Measurements from ENCODE around the gene DOK1. TPM values are rescaled to one million over a fixed set of nuclear protein-coding genes. Genes with fewer than 3 reads are reported as not detected.

The DOK1 gene
- total and polyA plus RNA-seq, 8 donors: 5.7 to 14.0 (median 7.5) TPM

Other genes with a start within 250 kb of the DOK1 start
- 1 to 10 TPM in 5 of 6 donors, under 1 TPM in 1; 0.60 to 2.2 (median 1.4) TPM for gene SLC4A5, start 211.3 kb upstream of the DOK1 start, total RNA-seq
- 1 to 10 TPM; 1.2 to 1.8 TPM for gene SLC4A5, start 211.3 kb upstream of the DOK1 start, polyA plus RNA-seq
- 10 to 100 TPM; 37.7 to 64.3 (median 48.1) TPM for gene DCTN1, start 174.4 kb upstream of the DOK1 start, total RNA-seq
- 10 to 100 TPM; 75.9 to 84.7 TPM for gene DCTN1, start 174.4 kb upstream of the DOK1 start, polyA plus RNA-seq
- 1 to 10 TPM in 5 of 6 donors, under 1 TPM in 1; 0.87 to 2.7 (median 1.5) TPM for gene C2orf81, start 133.1 kb upstream of the DOK1 start, total RNA-seq
- gene C2orf81, start 133.1 kb upstream of the DOK1 start, polyA plus RNA-seq: 1 to 10 TPM; 5.4 to 6.5 TPM
- gene WDR54, start 133.0 kb upstream of the DOK1 start, total RNA-seq: 1 to 10 TPM; 3.1 to 6.2 (median 3.7) TPM
- 10 to 100 TPM in 1 of 2 donors, 1 to 10 TPM in 1; 6.6 to 22.8 TPM for gene WDR54, start 133.0 kb upstream of the DOK1 start, polyA plus RNA-seq
- gene RTKN, start 112.8 kb upstream of the DOK1 start, total RNA-seq: 10 to 100 TPM; 20.7 to 45.5 (median 29.7) TPM
- gene RTKN, start 112.8 kb upstream of the DOK1 start, polyA plus RNA-seq: 10 to 100 TPM; 63.4 to 63.7 TPM
- gene INO80B, start 99.6 kb upstream of the DOK1 start, total RNA-seq: 10 to 100 TPM; 17.1 to 38.8 (median 28.3) TPM
- gene INO80B, start 99.6 kb upstream of the DOK1 start, polyA plus RNA-seq: 10 to 100 TPM; 51.8 to 68.7 TPM
- 10 to 100 TPM; 29.1 to 50.4 (median 37.4) TPM for gene WBP1, start 96.3 kb upstream of the DOK1 start, total RNA-seq
- 100 to 1,000 TPM in 1 of 2 donors, 10 to 100 TPM in 1; 85.8 to 149 TPM for gene WBP1, start 96.3 kb upstream of the DOK1 start, polyA plus RNA-seq
- gene MOGS, start 89.3 kb upstream of the DOK1 start, total RNA-seq: 10 to 100 TPM; 27.7 to 49.5 (median 36.6) TPM
- gene MOGS, start 89.3 kb upstream of the DOK1 start, polyA plus RNA-seq: 10 to 100 TPM; 47.1 to 59.9 TPM
- gene MRPL53, start 82.0 kb upstream of the DOK1 start, total RNA-seq: 10 to 100 TPM; 37.6 to 60.0 (median 39.4) TPM
- 10 to 100 TPM; 52.3 to 54.6 TPM for gene MRPL53, start 82.0 kb upstream of the DOK1 start, polyA plus RNA-seq
- 10 to 100 TPM in 1 of 6 donors, 1 to 10 TPM in 5; 4.9 to 11.6 (median 5.7) TPM for gene CCDC142, start 71.7 kb upstream of the DOK1 start, total RNA-seq
- 10 to 100 TPM in 1 of 2 donors, 1 to 10 TPM in 1; 5.7 to 14.0 TPM for gene CCDC142, start 71.7 kb upstream of the DOK1 start, polyA plus RNA-seq
- gene TTC31, start 71.6 kb upstream of the DOK1 start, total RNA-seq: 10 to 100 TPM; 10.1 to 17.2 (median 11.3) TPM
- 10 to 100 TPM; 18.1 to 21.2 TPM for gene TTC31, start 71.6 kb upstream of the DOK1 start, polyA plus RNA-seq
- gene LBX2, start 55.1 kb upstream of the DOK1 start, total RNA-seq: 1 to 10 TPM in 3 of 6 donors, under 1 TPM in 3; 0.21 to 2.3 (median 0.85) TPM
- gene LBX2, start 55.1 kb upstream of the DOK1 start, polyA plus RNA-seq: 1 to 10 TPM; 1.3 TPM
- gene PCGF1, start 47.0 kb upstream of the DOK1 start, total RNA-seq: 10 to 100 TPM in 4 of 6 donors, 1 to 10 TPM in 2; 8.8 to 14.9 (median 11.0) TPM
- 10 to 100 TPM; 14.2 to 16.4 TPM for gene PCGF1, start 47.0 kb upstream of the DOK1 start, polyA plus RNA-seq
- not detected for gene TLX2, start 40.3 kb upstream of the DOK1 start, total RNA-seq
- gene TLX2, start 40.3 kb upstream of the DOK1 start, polyA plus RNA-seq: under 1 TPM in 1 of 2 donors, not detected in 1; 0.12 TPM
- under 1 TPM in 1 of 6 donors, not detected in 5; 0.16 TPM for gene DQX1, start 28.5 kb upstream of the DOK1 start, total RNA-seq
- gene DQX1, start 28.5 kb upstream of the DOK1 start, polyA plus RNA-seq: under 1 TPM; 0.07 to 0.15 TPM
- 10 to 100 TPM; 62.1 to 91.0 (median 67.9) TPM for gene AUP1, start 25.0 kb upstream of the DOK1 start, total RNA-seq
- 100 to 1,000 TPM; 246 to 258 TPM for gene AUP1, start 25.0 kb upstream of the DOK1 start, polyA plus RNA-seq
- 10 to 100 TPM in 4 of 6 donors, 1 to 10 TPM in 2; 8.5 to 17.6 (median 10.8) TPM for gene HTRA2, start 24.8 kb upstream of the DOK1 start, total RNA-seq
- gene HTRA2, start 24.8 kb upstream of the DOK1 start, polyA plus RNA-seq: 10 to 100 TPM; 16.9 to 24.3 TPM
- gene LOXL3, start 778 bp upstream of the DOK1 start, total RNA-seq: 1 to 10 TPM in 4 of 6 donors, under 1 TPM in 2; 0.35 to 7.5 (median 1.2) TPM
- 1 to 10 TPM; 2.0 TPM for gene LOXL3, start 778 bp upstream of the DOK1 start, polyA plus RNA-seq
- gene M1AP, start 93.6 kb downstream of the DOK1 start, total RNA-seq: under 1 TPM; 0.13 to 0.66 (median 0.27) TPM
- under 1 TPM; 0.11 to 0.45 TPM for gene M1AP, start 93.6 kb downstream of the DOK1 start, polyA plus RNA-seq
- gene SEMA4F, start 99.5 kb downstream of the DOK1 start, total RNA-seq: 1 to 10 TPM; 1.9 to 5.9 (median 3.1) TPM
- 1 to 10 TPM; 1.9 to 2.9 TPM for gene SEMA4F, start 99.5 kb downstream of the DOK1 start, polyA plus RNA-seq

All from pancreas (tissue), 8 donors.